CD14-positive monocyte (primary cell): Measurements from ENCODE around the gene RPS5. TPM values are rescaled to one million over a fixed set of nuclear protein-coding genes. Genes with fewer than 3 reads are reported as not detected.

Experiments used
- DNase-seq, 3 donors: peaks; one replicate each; pipeline ENCODE4 v3.0.0-alpha.2; 2011 to 2022
- H2AFZ ChIP-seq: 2 replicates; pipeline ENCODE4 v1.6.0; 2012; ENCODE audit warnings: mild to moderate bottlenecking, low read depth, low read length, inconsistent platforms; ENCODE audit not compliant: insufficient read depth, poor library complexity, severe bottlenecking
- H3K27ac ChIP-seq, 2 donors: 1 replicate in 1 of 2; 2 replicates in 1 of 2; pipeline ENCODE4 v1.5.1; 2012 to 2013; ENCODE audit warnings: low read length in 2 of 2, control low read depth in 1 of 2, inconsistent platforms in 1 of 2, low read depth in 1 of 2, mild to moderate bottlenecking in 1 of 2
- H3K27me3 ChIP-seq, 2 donors: one replicate each; pipeline versions ENCODE4 v1.6.0 to v1.6.1; 2011 to 2013; ENCODE audit warnings: low read length in 2 of 2; ENCODE audit not compliant: control insufficient read depth in 2 of 2, insufficient read depth in 2 of 2
- H3K36me3 ChIP-seq, 2 donors: replicated peaks in 1 of 2; 1 replicate in 1 of 2; 2 replicates in 1 of 2; pipeline versions ENCODE4 v1.5.1 to v1.6.1; 2012 to 2013; ENCODE audit warnings: low read length in 2 of 2, control low read depth in 1 of 2, inconsistent platforms in 1 of 2, mild to moderate bottlenecking in 1 of 2; ENCODE audit not compliant: insufficient read depth in 2 of 2, control insufficient read depth in 1 of 2
- H3K4me1 ChIP-seq, 2 donors: 1 replicate in 1 of 2; 2 replicates in 1 of 2; pipeline versions ENCODE4 v1.5.1 to v1.6.1; 2012 to 2013; ENCODE audit warnings: low read length in 2 of 2, control low read depth in 1 of 2, inconsistent platforms in 1 of 2, mild to moderate bottlenecking in 1 of 2, moderate library complexity in 1 of 2; ENCODE audit not compliant: insufficient read depth in 2 of 2, control insufficient read depth in 1 of 2
- H3K4me2 ChIP-seq: replicated peaks from 2 replicates; pipeline ENCODE3; 2012; ENCODE audit warnings: low read length, moderate library complexity, mild to moderate bottlenecking; ENCODE audit not compliant: poor library complexity, severe bottlenecking; ENCODE audit errors: extremely low read depth
- H3K4me3 ChIP-seq, 3 experiments: fragments of 200-600 bp in 1 of 3; sonication (generic) in 1 of 3; replicated peaks in 1 of 3; 1 replicate in 2 of 3; 2 replicates in 1 of 3; pipeline ENCODE4 v1.5.1; 2011 to 2013; ENCODE audit warnings: low read length in 3 of 3, mild to moderate bottlenecking in 3 of 3, control low read depth in 2 of 3, low read depth in 2 of 3, inconsistent platforms in 1 of 3, moderate library complexity in 1 of 3
- H3K79me2 ChIP-seq: 2 replicates; pipeline ENCODE4 v1.6.0; 2012; ENCODE audit warnings: mild to moderate bottlenecking, control low read depth, inconsistent platforms, low read length, moderate library complexity; ENCODE audit not compliant: insufficient read depth
- H3K9ac ChIP-seq: 2 replicates; pipeline ENCODE4 v1.6.0; 2017; ENCODE audit warnings: low read length, mild to moderate bottlenecking; ENCODE audit not compliant: insufficient read depth, poor library complexity, severe bottlenecking
- H3K9me3 ChIP-seq, 2 donors: replicated peaks in 1 of 2; 1 replicate in 1 of 2; 2 replicates in 1 of 2; pipeline versions ENCODE4 v1.5.1 to v1.6.1; 2012 to 2013; ENCODE audit warnings: low read length in 2 of 2, control low read depth in 1 of 2; ENCODE audit not compliant: control insufficient read depth in 1 of 2, insufficient read depth in 1 of 2
- H4K20me1 ChIP-seq: 2 replicates; pipeline ENCODE4 v1.6.0; 2012; ENCODE audit warnings: mild to moderate bottlenecking, low read length, control low read depth, moderate library complexity; ENCODE audit not compliant: insufficient read depth
- H3K27ac Mint-ChIP-seq, 7 donors: one replicate each; pipeline ENCODE4 v1.8.0; 2020; ENCODE audit warnings: mild to moderate bottlenecking in 7 of 7, mixed read lengths in 7 of 7, moderate library complexity in 6 of 7, inconsistent platforms in 2 of 7
- H3K27me3 Mint-ChIP-seq, 3 donors: one replicate each; pipeline ENCODE4 v1.8.0; 2021 to 2022; ENCODE audit warnings: low read depth in 3 of 3, mild to moderate bottlenecking in 3 of 3, mixed read lengths in 3 of 3, moderate library complexity in 3 of 3, inconsistent platforms in 1 of 3
- H3K36me3 Mint-ChIP-seq, 2 donors: one replicate each; pipeline ENCODE4 v1.8.0; 2020; ENCODE audit warnings: mixed read lengths in 2 of 2, inconsistent platforms in 1 of 2, mild to moderate bottlenecking in 1 of 2
- H3K4me1 Mint-ChIP-seq: one replicate; pipeline ENCODE4 v1.8.0; 2020; ENCODE audit warnings: mild to moderate bottlenecking, mixed read lengths
- H3K4me3 Mint-ChIP-seq, 2 donors: one replicate each; pipeline ENCODE4 v1.8.0; 2020; ENCODE audit warnings: mild to moderate bottlenecking in 2 of 2, mixed read lengths in 2 of 2, moderate library complexity in 1 of 2
- H3K9me3 Mint-ChIP-seq, 7 donors: one replicate each; pipeline ENCODE4 v1.8.0; 2020 to 2022; ENCODE audit warnings: mixed read lengths in 7 of 7, mild to moderate bottlenecking in 6 of 7, moderate library complexity in 6 of 7, inconsistent platforms in 2 of 7
- WGBS: methylation state at CpG from one replicate; pipeline ENCODE4 v1.1.5; 2013; ENCODE audit warnings: missing lambda C conversion rate; ENCODE audit not compliant: insufficient coverage; 5-methylcytosine and 5-hydroxymethylcytosine counted together
- intact Hi-C, 2 donors: fragments of 100-400 bp; cut with micrococcal nuclease; formaldehyde crosslinking; loops; one replicate each; pipeline versions ENCODE4 v1.15.0 to v1.15.1; 2023
- polyA plus RNA-seq, 3 donors: library from polyadenylated mRNA; depleted of rRNA in 1 of 3; unstranded in 2 of 3; stranded (reverse) in 1 of 3; fragments of 300-500 nt in 2 of 3; fragments of >200 nt in 1 of 3; fragmentation: Illumina TruSeq in 2 of 3; gene quantifications; 1 replicate in 2 of 3; 2 replicates in 1 of 3; pipeline ENCODE4 v1.2.3, GENCODE V29; 2012 to 2021
- TF ChIP-seq, protein P1 (sequence below): fragments of 200-600 bp; IDR thresholded peaks from one replicate; pipeline ENCODE4 v1.8.0; 2022; ENCODE audit warnings: antibody characterized with exemption, mild to moderate bottlenecking

The RPS5 gene
- polyA plus RNA-seq, 3 donors: 485 to 1,381 (median 580) TPM

DNA sequence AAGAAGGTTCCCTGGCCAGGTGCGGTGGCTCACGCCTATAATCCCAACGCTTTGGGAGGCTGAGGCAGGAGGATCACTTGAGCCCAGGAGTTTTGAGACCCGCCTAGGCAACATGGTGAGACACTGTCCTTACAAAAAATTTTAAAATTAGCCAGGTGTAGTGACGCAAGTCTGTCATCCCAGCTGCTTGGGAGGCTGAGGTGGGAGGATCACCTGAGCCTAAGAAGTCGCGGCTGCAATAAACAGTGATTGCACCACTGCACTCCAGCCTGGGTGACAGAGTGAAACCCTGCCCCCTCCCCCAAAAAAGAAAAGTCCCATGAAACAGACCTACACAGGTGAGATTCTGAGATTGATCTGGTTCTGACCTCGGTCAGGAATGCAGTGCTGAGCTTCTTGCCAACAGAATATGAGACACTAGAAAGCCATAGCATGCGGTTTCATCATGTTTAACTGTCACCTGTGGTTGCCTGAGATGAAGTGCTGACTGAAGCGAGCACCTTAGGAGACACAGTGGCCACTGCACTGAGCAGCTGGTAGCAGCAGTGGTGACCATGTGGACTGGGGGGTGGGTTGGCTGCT is 31.8 kb upstream of the RPS5 start:
- no peak for DNase-seq
- intact Hi-C loops: no loop called here
- Histone ChIP-seq H3K79me2 (no peaks in the 10 kb centered on the region), H3K27me3 (peaks cover 6 to 31% of the 10 kb centered on the region in 2 donors), H3K4me2 (no peak overlapping the region), H3K9me3 (peaks cover 0 to 8% of the 10 kb centered on the region in 2 donors), H3K4me3 (no peak overlapping the region), H3K9ac (no peak overlapping the region), H3K4me1 (peaks cover 11 to 17% of the 10 kb centered on the region in 2 donors), H3K27ac (no peak overlapping the region), H3K36me3 (peaks cover 0 to 5% of the 10 kb centered on the region in 2 donors), H4K20me1 (no peaks in the 10 kb centered on the region), H2AFZ (no peak overlapping the region)
- TF ChIP-seq, protein P1, sequence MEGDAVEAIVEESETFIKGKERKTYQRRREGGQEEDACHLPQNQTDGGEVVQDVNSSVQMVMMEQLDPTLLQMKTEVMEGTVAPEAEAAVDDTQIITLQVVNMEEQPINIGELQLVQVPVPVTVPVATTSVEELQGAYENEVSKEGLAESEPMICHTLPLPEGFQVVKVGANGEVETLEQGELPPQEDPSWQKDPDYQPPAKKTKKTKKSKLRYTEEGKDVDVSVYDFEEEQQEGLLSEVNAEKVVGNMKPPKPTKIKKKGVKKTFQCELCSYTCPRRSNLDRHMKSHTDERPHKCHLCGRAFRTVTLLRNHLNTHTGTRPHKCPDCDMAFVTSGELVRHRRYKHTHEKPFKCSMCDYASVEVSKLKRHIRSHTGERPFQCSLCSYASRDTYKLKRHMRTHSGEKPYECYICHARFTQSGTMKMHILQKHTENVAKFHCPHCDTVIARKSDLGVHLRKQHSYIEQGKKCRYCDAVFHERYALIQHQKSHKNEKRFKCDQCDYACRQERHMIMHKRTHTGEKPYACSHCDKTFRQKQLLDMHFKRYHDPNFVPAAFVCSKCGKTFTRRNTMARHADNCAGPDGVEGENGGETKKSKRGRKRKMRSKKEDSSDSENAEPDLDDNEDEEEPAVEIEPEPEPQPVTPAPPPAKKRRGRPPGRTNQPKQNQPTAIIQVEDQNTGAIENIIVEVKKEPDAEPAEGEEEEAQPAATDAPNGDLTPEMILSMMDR: no peak
- peaks cover 16% of the 10 kb centered on the region for H3K4me1 Mint-ChIP-seq
- peaks cover 0 to 17% (median under 1%) of the 10 kb centered on the region in 7 donors for H3K9me3 Mint-ChIP-seq
- H3K36me3 Mint-ChIP-seq: peaks cover 4 to 11% of the 10 kb centered on the region in 2 donors
- H3K27me3 Mint-ChIP-seq: peaks cover 28 to 46% (median 32%) of the 10 kb centered on the region in 3 donors
- WGBS: 96% methylated on average over 6 of the region's 10 CpGs
- H3K27ac Mint-ChIP-seq: peak overlapping the region in 1 of 7 donors; percentile 24
- peak overlapping the region in 1 of 2 donors; percentile 76 for H3K4me3 Mint-ChIP-seq

DNA sequence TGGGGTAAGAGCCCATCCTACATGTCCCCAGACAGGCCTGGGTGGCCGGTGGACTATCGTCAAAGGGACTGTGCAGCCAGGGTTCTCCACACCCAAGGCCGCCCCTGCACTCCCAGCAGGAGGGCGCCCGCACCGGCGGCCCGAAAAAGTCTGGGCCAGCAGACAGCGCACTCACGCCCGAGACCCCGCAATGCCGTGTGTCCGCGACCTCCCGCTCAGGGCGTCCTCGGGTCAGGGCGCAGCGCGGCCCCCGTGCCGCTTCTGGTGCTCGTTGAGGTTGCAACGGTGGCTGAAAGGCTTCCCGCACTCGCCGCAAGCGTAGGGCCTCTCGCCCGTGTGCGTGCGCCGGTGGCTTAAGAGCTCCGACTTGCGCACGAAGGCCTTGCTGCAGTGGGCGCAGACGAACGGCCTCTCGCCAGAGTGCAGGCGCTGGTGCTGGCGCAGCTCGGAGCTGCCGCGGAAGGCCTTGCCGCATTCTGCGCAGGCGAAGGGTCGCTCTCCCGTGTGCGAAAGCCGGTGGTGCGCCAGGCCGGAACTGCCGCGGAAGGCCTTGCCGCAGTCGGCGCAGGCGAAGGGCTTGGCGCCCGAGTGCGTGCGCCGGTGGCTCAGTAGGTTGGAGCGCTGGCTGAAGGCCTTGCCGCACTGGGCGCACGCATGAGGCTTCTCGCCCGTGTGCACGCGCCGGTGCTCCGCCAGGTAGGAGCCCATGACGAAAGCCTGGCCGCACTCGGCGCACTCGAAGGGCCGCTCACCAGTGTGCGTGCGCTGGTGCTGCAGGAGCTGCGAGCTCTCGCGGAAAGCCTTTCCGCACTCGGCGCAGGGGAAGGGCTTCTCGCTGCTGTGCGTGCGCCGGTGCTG is 30.9 kb upstream of the RPS5 start:
- H3K9me3 ChIP-seq: peaks cover 0 to 8% of the 10 kb centered on the region in 2 donors
- H3K4me1 ChIP-seq: peaks cover 11 to 17% of the 10 kb centered on the region in 2 donors
- peaks cover 6 to 31% of the 10 kb centered on the region in 2 donors for H3K27me3 ChIP-seq
- Mint-ChIP-seq H3K36me3 (peaks cover 2 to 7% of the 10 kb centered on the region in 2 donors), H3K9me3 (peaks cover 0 to 17% (median 0%) of the 10 kb centered on the region in 7 donors), H3K27ac (no peak overlapping the region), H3K4me3 (peak overlapping the region; percentile 50 to 76), H3K27me3 (peaks cover 26 to 40% (median 33%) of the 10 kb centered on the region in 3 donors), H3K4me1 (peaks cover 14% of the 10 kb centered on the region)
- H3K79me2 ChIP-seq: no peaks in the 10 kb centered on the region
- H3K27ac ChIP-seq: no peak overlapping the region
- intact Hi-C loops: no loop called here
- no peak for DNase-seq
- no peak overlapping the region for H2AFZ ChIP-seq
- no peaks in the 10 kb centered on the region for H4K20me1 ChIP-seq
- H3K4me3 ChIP-seq: no peak overlapping the region
- TF ChIP-seq, protein P1: no peak
- H3K4me2 ChIP-seq: peak overlapping the region; percentile 36
- H3K9ac ChIP-seq: no peak overlapping the region
- no peaks in the 10 kb centered on the region for H3K36me3 ChIP-seq
- 12% methylated on average over 94 of the region's 94 CpGs for WGBS
